Suprapubic skin (tissue), 4 donors: Measurements from ENCODE around the gene KCNK18.

ENCODE experiments used
- CTCF ChIP-seq, 2 donors: fragments of 200-600 bp in 1 of 2; fragments of 450-650 bp in 1 of 2; sonication (generic) in 1 of 2; IDR thresholded peaks; one replicate each; pipeline ENCODE4 v1.5.1; 2016 to 2019; ENCODE audit warnings: antibody characterized with exemption in 2 of 2, mild to moderate bottlenecking in 1 of 2, moderate library complexity in 1 of 2
- EP300 ChIP-seq: sonication (generic); formaldehyde crosslinking; IDR thresholded peaks from one replicate; pipeline ENCODE4 v1.6.1; 2017; ENCODE audit warnings: antibody characterized with exemption
- POLR2A ChIP-seq, 2 donors: fragments of 450-650 bp; IDR thresholded peaks; one replicate each; pipeline ENCODE4 v1.6.1; 2017; ENCODE audit warnings: antibody characterized with exemption in 2 of 2, mild to moderate bottlenecking in 2 of 2, moderate library complexity in 2 of 2
- POLR2AphosphoS5 ChIP-seq, 3 donors: sonication (generic); formaldehyde crosslinking; IDR thresholded peaks; one replicate each; pipeline ENCODE4 v1.6.1; 2017; ENCODE audit warnings: antibody characterized with exemption in 3 of 3

DNA sequence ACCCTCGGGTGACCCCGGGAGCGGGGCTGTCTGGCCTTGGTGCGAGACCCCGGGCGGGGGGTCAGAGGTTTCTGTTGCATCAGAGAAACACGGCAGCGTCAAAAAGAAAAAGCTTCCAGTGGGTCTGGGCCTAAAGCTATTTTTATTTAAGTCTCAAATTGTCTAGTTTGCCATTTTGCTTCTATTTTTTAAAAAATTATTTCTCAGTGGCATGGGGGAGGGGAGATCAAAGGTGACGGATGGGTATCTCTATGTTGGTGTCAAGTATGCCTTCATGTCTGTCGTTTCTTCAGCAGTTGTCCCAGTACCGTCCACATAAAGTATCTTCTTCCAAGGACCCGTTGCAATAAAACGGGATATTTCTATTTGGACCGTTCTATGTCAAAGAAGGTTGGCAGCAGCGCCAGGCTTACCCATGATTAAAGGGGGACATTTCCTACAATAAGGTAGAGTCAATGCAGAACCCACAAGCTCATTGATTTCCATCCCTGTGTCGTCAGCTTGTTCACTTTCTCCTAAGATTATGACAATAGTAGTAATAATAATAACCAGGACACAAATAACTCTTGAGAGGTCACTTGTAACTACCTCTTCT is 33.2 kb upstream of the KCNK18 start:
- TF ChIP-seq POLR2A (IDR thresholded peaks at IDR 0.05) (no peak), CTCF (IDR thresholded peaks at IDR 0.05) (no peak), EP300 (no peak), POLR2AphosphoS5 (IDR thresholded peaks at IDR 0.05) (no peak)
